ENCODE data around the gene PHF11.

The PHF11 gene

GRCh38 chr13:49533591-49534269, 38.0 kb downstream of the PHF11 start:
- DNase-seq (ENCODE audit: low spot score) = no peak
- Histone ChIP-seq H3K4me3 (no peak overlapping the region), H3K27ac (no peak overlapping the region)
- no peak for TF ChIP-seq CTCF (IDR thresholded peaks at IDR 0.05)

GRCh38 chr13:49536144-49536873, 40.6 kb downstream of the PHF11 start:
- no peak for TF ChIP-seq CTCF (IDR thresholded peaks at IDR 0.05)
- Histone ChIP-seq H3K4me3 (no peak overlapping the region), H3K27ac (no peak overlapping the region)
- no peak for DNase-seq (ENCODE audit: low spot score)

- H3K27ac ChIP-seq = no peak overlapping the region
- no peak for TF ChIP-seq CTCF (IDR thresholded peaks at IDR 0.05)
- no peak for DNase-seq (ENCODE audit: low spot score)
- H3K4me3 ChIP-seq = no peak overlapping the region
Measured at GRCh38 chr13:49538404-49538803, 42.7 kb downstream of the PHF11 start.

- H3K27ac ChIP-seq = no peak overlapping the region
- no peak for TF ChIP-seq CTCF (IDR thresholded peaks at IDR 0.05)
- no peak for DNase-seq (ENCODE audit: low spot score)
- no peak overlapping the region for H3K4me3 ChIP-seq
Measured at GRCh38 chr13:49539313-49539712, 43.6 kb downstream of the PHF11 start.

- DNase-seq (ENCODE audit: low spot score) = no peak
- no peak for TF ChIP-seq CTCF (IDR thresholded peaks at IDR 0.05)
- H3K4me3 ChIP-seq = no peak overlapping the region
- H3K27ac ChIP-seq = peak overlapping the region in 1 of 2 donors; percentile 28
Measured at GRCh38 chr13:49539746-49540145, 44.0 kb downstream of the PHF11 start.

- no peak for TF ChIP-seq CTCF (IDR thresholded peaks at IDR 0.05)
- peak overlapping the region; percentile 4 for H3K4me3 ChIP-seq
- DNase-seq (ENCODE audit: low spot score) = no peak
- H3K27ac ChIP-seq = peak overlapping the region in 1 of 2 donors; percentile 28
Measured at GRCh38 chr13:49540552-49540951, 44.8 kb downstream of the PHF11 start.

GRCh38 chr13:49543656-49544055, 47.9 kb downstream of the PHF11 start:
- DNase-seq (ENCODE audit: low spot score) = no peak
- TF ChIP-seq CTCF (IDR thresholded peaks at IDR 0.05) = no peak
- H3K4me3 ChIP-seq = no peak overlapping the region
- no peak overlapping the region for H3K27ac ChIP-seq
